Heart right ventricle (tissue), 16 donors: ENCODE measurements around the gene CAVIN4. TPM values are rescaled to one million over a fixed set of nuclear protein-coding genes. Genes with fewer than 3 reads are reported as not detected.

Experiments used
- ATAC-seq, 8 donors: fragments of 200-7000 bp; cut with Tn5 transposase; one replicate each; pipeline ENCODE4 v1.9.1; 2020; ENCODE audit warnings: mild to moderate bottlenecking in 8 of 8, moderate library complexity in 8 of 8, moderate number of reproducible peaks in 1 of 8
- DNase-seq, 2 donors: peaks; one replicate each; pipeline ENCODE4 v3.0.0-alpha.2; 2020
- H3K27ac ChIP-seq, 10 donors: fragments of 200-600 bp; sonication (generic) in 2 of 10; one replicate each; pipeline versions ENCODE4 v1.5.0 to v1.8.0; 2020 to 2022; ENCODE audit warnings: mild to moderate bottlenecking in 3 of 10
- H3K27me3 ChIP-seq, 7 donors: fragments of 200-600 bp; one replicate each; pipeline ENCODE4 v1.8.0; 2021 to 2022; ENCODE audit warnings: mild to moderate bottlenecking in 2 of 7
- H3K36me3 ChIP-seq, 9 donors: fragments of 200-600 bp; sonication (generic) in 1 of 9; one replicate each; pipeline versions ENCODE4 v1.5.0 to v1.8.0; 2020 to 2022; ENCODE audit warnings: mild to moderate bottlenecking in 2 of 9
- H3K4me1 ChIP-seq, 9 donors: fragments of 200-600 bp; sonication (generic) in 1 of 9; one replicate each; pipeline versions ENCODE4 v1.5.0 to v1.8.0; 2020 to 2022; ENCODE audit warnings: mild to moderate bottlenecking in 4 of 9
- H3K4me3 ChIP-seq, 10 donors: fragments of 200-600 bp; sonication (generic) in 2 of 10; one replicate each; pipeline versions ENCODE4 v1.5.0 to v1.8.0; 2020 to 2022; ENCODE audit warnings: mild to moderate bottlenecking in 7 of 10, moderate library complexity in 2 of 10
- H3K9me3 ChIP-seq, 11 donors: fragments of 200-600 bp in 10 of 11; sonication (generic) in 2 of 11; one replicate each; pipeline versions ENCODE4 v1.5.0 to v1.8.0; 2013 to 2022; ENCODE audit warnings: mild to moderate bottlenecking in 2 of 11, control low read depth in 1 of 11, moderate library complexity in 1 of 11
- WGBS, 2 donors: extraction: QIAGEN DNeasy Blood & Tissue Kit; methylation state at CpG; one replicate each; pipeline ENCODE4 v1.1.7; 2013; ENCODE audit warnings: inconsistent platforms in 1 of 2; 5-methylcytosine and 5-hydroxymethylcytosine counted together
- intact Hi-C, 10 donors: fragments of 100-400 bp; cut with DNase I; formaldehyde crosslinking; loops; one replicate each; pipeline versions ENCODE4 v1.11.1 to v1.14.2; 2022
- polyA plus RNA-seq, 2 donors: library from polyadenylated mRNA; stranded (reverse); fragments of 200-250 nt; gene quantifications; one replicate each; pipeline ENCODE4 v1.2.3, GENCODE V29; 2013
- total RNA-seq, 10 donors: library from RNA; stranded (reverse); fragmentation: NEBNext Ultra II Directional in 3 of 10; extraction: Animal tissue kit (Norgen Biotek cat#: 25700) in 3 of 10; gene quantifications; one replicate each; pipeline versions ENCODE4 v1.2.1 to v1.2.4, GENCODE V29; 2021 to 2023
- TF ChIP-seq, protein P1 (sequence below), 9 donors: fragments of 200-600 bp; sonication (generic) in 2 of 9; IDR thresholded peaks; one replicate each; pipeline versions ENCODE4 v1.5.0 to v1.8.0; 2021 to 2022; ENCODE audit warnings: antibody characterized with exemption in 9 of 9, mild to moderate bottlenecking in 5 of 9, moderate library complexity in 1 of 9
- donor health status: Arrhythmogenic right ventricular cardiomyopathy.
- donor health status: ischemic (EF 13 %, LVEDD 7.1; RV severe dilation, severe dysfunction).
- donor health status: healthy with polysubstance abuse.
- donor health status: DM: no; HTN: yes; CAD: no.
- donor health status: DM: no; HTN: no; CAD: no.
- donor health status: ischemic (EF 25% LVEDD 6.9; RV normal size, moderate dysfunction).
- donor health status: ischemic (EF 25% LVEDD 5.7; RV mildly dilated, moderate dysfunction).
- donor health status: healthy.
- donor health status: DM: yes; HTN: yes; CAD: no.
- donor health status: Ischemic cardiomyopathy.
- donor health status: ischemic (EF 35%, LVEDD 5.7; RV mildly dilated, moderate dysfunction).
- donor health status: nonischemic (EF 11% LVEDD 7.7; RV severe dilation, severe dysfunction).
- donor health status: DM: yes; HTN: yes; CAD: no.
- donor health status: PGD.
- donor health status: ischemic (EF 29% LVEDD 5.4; RV normal size, mild dysfunction).
- donor health status: nonischemic (EF 23%, LVEDD 6.1; RV moderate dilation, normal function).

CAVIN4 gene
- total and polyA plus RNA-seq, 12 donors, result 13.0 to 132 (median 66.4) TPM

DNA sequence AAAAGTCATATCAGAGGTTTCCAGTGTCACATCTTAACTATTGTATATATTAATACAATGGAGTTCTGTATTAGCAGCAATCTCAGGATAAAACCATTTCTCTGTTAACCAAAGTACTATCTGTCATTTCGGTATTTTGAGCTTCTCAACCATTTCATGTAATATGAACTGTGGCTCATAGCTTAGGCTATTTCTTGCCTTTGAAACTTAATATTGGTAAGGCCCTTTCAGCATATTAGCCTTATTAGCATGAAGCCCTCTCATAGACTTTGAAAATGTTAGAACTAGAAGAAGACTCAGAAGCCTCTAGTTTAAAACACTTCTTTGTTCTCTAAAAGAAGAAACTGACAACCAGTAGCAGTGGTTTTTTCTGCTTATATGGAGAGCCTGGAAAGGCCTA is 731 bp downstream of the CAVIN4 start:
- DNase-seq (no peak), ATAC-seq (no peak)
- H3K4me1 ChIP-seq, result peaks cover 0 to 14% (median 0%) of the 10 kb centered on the region in 9 donors
- H3K36me3 ChIP-seq, result no peaks in the 10 kb centered on the region
- H3K4me3 ChIP-seq, result peak overlapping the region in 9 of 10 donors; percentile 23 to 57 (median 49)
- H3K27me3 ChIP-seq, result no peaks in the 10 kb centered on the region
- TF ChIP-seq, protein P1, sequence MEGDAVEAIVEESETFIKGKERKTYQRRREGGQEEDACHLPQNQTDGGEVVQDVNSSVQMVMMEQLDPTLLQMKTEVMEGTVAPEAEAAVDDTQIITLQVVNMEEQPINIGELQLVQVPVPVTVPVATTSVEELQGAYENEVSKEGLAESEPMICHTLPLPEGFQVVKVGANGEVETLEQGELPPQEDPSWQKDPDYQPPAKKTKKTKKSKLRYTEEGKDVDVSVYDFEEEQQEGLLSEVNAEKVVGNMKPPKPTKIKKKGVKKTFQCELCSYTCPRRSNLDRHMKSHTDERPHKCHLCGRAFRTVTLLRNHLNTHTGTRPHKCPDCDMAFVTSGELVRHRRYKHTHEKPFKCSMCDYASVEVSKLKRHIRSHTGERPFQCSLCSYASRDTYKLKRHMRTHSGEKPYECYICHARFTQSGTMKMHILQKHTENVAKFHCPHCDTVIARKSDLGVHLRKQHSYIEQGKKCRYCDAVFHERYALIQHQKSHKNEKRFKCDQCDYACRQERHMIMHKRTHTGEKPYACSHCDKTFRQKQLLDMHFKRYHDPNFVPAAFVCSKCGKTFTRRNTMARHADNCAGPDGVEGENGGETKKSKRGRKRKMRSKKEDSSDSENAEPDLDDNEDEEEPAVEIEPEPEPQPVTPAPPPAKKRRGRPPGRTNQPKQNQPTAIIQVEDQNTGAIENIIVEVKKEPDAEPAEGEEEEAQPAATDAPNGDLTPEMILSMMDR (IDR thresholded peaks at IDR 0.05), result no peak
- no peaks in the 10 kb centered on the region for H3K9me3 ChIP-seq
- WGBS, 2 donors, result 45 to 75% methylated on average over 1 of the region's 1 CpG
- intact Hi-C loops, result no loop called here
- H3K27ac ChIP-seq, result peak overlapping the region in 9 of 10 donors; percentile 3 to 77 (median 68)

DNA sequence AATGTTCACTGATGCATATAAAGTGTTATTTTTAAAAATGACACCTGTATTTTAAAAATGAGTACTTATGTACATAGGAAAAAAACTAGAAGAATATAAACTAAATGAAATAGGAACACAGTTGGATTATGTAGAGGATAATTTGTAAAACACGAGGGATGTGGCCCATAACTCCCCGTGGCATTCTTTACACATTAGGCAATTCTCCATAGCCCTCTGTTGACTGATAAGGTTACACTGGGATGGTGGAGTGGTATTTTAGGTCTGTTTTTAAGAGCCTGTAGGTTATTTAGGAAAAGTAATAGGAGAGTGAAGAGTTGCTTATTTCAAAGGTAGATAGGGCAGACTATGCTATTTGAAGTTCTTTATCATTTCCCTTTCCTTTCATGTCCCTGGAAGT is 1.8 kb downstream of the CAVIN4 start:
- WGBS, 2 donors, result 29 to 52% methylated on average over 2 of the region's 2 CpGs
- Histone ChIP-seq H3K27me3 (no peaks in the 10 kb centered on the region), H3K4me1 (peaks cover 0 to 22% (median 0%) of the 10 kb centered on the region in 9 donors), H3K9me3 (no peaks in the 10 kb centered on the region), H3K36me3 (no peaks in the 10 kb centered on the region), H3K27ac (peak overlapping the region in 7 of 10 donors; percentile 58 to 77 (median 73)), H3K4me3 (peak overlapping the region in 9 of 10 donors; percentile 23 to 57 (median 49))
- DNase-seq (no peak), ATAC-seq (peak in 6 of 8 donors; percentile 36 to 69 (median 62))
- TF ChIP-seq, protein P1 (IDR thresholded peaks at IDR 0.05), result no peak
- intact Hi-C loops, result loop anchor here in 2 of 10 donors (5.0 to 10.0 kb wide), 2 partner anchors 72 to 1415 kb away; no protein-coding TSS in a partner anchor

DNA sequence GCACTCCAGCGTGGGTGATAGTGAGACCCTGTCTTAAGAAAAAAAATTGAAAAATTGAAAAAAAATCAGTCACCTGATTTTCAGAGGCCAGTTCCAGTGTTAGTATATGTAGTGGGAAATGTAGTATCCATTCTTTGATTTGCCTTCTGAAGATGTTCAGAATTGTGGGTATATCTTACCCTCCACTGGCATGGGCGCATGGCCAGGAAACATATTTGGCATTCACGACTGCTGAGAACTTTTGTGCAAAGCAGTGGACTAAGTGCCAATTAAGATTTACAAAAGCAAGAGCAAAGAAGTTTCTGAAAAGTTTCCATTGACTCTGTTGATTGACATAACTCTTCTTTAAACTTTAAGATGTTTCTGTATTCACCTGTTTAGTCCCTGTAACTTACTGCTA is 2.4 kb downstream of the CAVIN4 start:
- Histone ChIP-seq H3K36me3 (no peaks in the 10 kb centered on the region), H3K27ac (peak overlapping the region in 8 of 10 donors; percentile 13 to 77 (median 70)), H3K9me3 (no peaks in the 10 kb centered on the region), H3K27me3 (no peaks in the 10 kb centered on the region), H3K4me1 (peaks cover 0 to 24% (median 0%) of the 10 kb centered on the region in 9 donors), H3K4me3 (peak overlapping the region in 9 of 10 donors; percentile 23 to 57 (median 49))
- TF ChIP-seq, protein P1 (IDR thresholded peaks at IDR 0.05), result no peak
- peak; percentile 28 to 29 for DNase-seq
- intact Hi-C loops, result loop anchor here in 2 of 10 donors (5.0 to 10.0 kb wide), 2 partner anchors 73 to 1415 kb away; no protein-coding TSS in a partner anchor
- peak in 4 of 8 donors; percentile 38 to 53 (median 45) for ATAC-seq
- WGBS, 2 donors, result 37 to 46% methylated on average over 3 of the region's 3 CpGs

DNA sequence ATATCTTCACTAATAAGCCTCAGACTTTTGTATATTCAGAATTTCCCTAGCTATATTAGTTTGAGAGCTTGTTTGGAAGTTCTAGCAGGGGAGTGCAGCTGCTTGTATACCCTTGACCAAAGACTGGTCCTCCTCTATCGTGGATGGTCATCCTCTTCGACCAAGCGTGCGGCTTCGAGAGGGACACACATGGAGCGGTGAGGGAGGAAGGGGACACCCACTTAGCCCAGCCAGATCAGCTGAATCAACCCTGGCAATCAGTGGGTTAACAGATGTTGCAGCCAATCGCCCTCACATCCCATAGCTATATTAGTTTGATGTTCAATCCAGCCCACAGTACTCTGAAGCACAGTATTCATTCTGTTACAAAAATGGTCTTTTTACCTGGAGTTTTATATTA is 3.2 kb downstream of the CAVIN4 start:
- H3K27me3 ChIP-seq, result no peaks in the 10 kb centered on the region
- intact Hi-C loops, result loop anchor here in 2 of 10 donors (5.0 to 10.0 kb wide), 2 partner anchors 74 to 1416 kb away; no protein-coding TSS in a partner anchor
- peak overlapping the region in 9 of 10 donors; percentile 6 to 57 (median 49) for H3K4me3 ChIP-seq
- DNase-seq, result no peak
- TF ChIP-seq, protein P1 (IDR thresholded peaks at IDR 0.05), result no peak
- peak in 1 of 8 donors; percentile 48 for ATAC-seq
- H3K4me1 ChIP-seq, result peaks cover 0 to 24% (median 0%) of the 10 kb centered on the region in 9 donors
- 53 to 67% methylated on average over 7 of the region's 7 CpGs for WGBS, 2 donors
- no peaks in the 10 kb centered on the region for H3K9me3 ChIP-seq
- H3K36me3 ChIP-seq, result peaks cover 0 to 8% (median 0%) of the 10 kb centered on the region in 9 donors
- peak overlapping the region in 8 of 10 donors; percentile 13 to 77 (median 70) for H3K27ac ChIP-seq
